Cardiac muscle cell (in vitro differentiated cells and primary cell): ENCODE measurements around the gene RABEP2. TPM values are rescaled to one million over a fixed set of nuclear protein-coding genes. Genes with fewer than 3 reads are reported as not detected.
"Not testable (repeated sequence)": the region's sequence is repeated elsewhere in the genome, so short reads cannot be mapped to it uniquely, and the experiment has no call there.

ENCODE experiments used
- DNase-seq, 2 donors: peaks; one replicate each; pipeline versions ENCODE4 v3.0.0 to v3.0.0-alpha.2; 2010 to 2017; ENCODE audit warnings: low read depth in 1 of 2, low spot score in 1 of 2
- H3K27ac ChIP-seq: fragments of 200-600 bp; sonication (generic); 2 replicates; pipeline ENCODE4 v1.5.1; 2016
- H3K27me3 ChIP-seq: fragments of 200-600 bp; sonication (generic); 2 replicates; pipeline ENCODE4 v1.6.0; 2016; ENCODE audit warnings: control low read depth
- H3K36me3 ChIP-seq: fragments of 200-600 bp; sonication (generic); 2 replicates; pipeline ENCODE4 v1.5.1; 2016; ENCODE audit warnings: control low read depth
- H3K4me1 ChIP-seq: fragments of 200-600 bp; sonication (generic); 2 replicates; pipeline ENCODE4 v1.8.1; 2017; ENCODE audit warnings: low read depth, mild to moderate bottlenecking, mixed run types
- H3K4me3 ChIP-seq: fragments of 200-600 bp; sonication (generic); 2 replicates; pipeline ENCODE4 v1.5.1; 2016; ENCODE audit warnings: mild to moderate bottlenecking
- H3K9me3 ChIP-seq: fragments of 200-600 bp; sonication (generic); 2 replicates; pipeline ENCODE4 v1.5.1; 2017; ENCODE audit warnings: low read depth, mild to moderate bottlenecking, control low read depth
- polyA plus RNA-seq: library from polyadenylated mRNA; unstranded; fragments of >200 nt; fragmentation: Nextera tagmentation; extraction: Ambion mirVana; gene quantifications from 2 replicates; pipeline ENCODE4 v1.2.1, GENCODE V29; 2016
- total RNA-seq: library from RNA; depleted of rRNA; stranded (reverse); fragments of >200 nt; gene quantifications from 2 replicates; pipeline ENCODE4 v1.2.3, GENCODE V29; 2016
- TF ChIP-seq, protein P1 (sequence below): IDR thresholded peaks from 2 replicates; pipeline ENCODE4 v1.5.1; 2012; ENCODE audit warnings: low read depth, mild to moderate bottlenecking, low read length

RABEP2 gene
- total and polyA plus RNA-seq, 2 experiments from 2014 or later: 34.4 to 87.3 TPM

DNA sequence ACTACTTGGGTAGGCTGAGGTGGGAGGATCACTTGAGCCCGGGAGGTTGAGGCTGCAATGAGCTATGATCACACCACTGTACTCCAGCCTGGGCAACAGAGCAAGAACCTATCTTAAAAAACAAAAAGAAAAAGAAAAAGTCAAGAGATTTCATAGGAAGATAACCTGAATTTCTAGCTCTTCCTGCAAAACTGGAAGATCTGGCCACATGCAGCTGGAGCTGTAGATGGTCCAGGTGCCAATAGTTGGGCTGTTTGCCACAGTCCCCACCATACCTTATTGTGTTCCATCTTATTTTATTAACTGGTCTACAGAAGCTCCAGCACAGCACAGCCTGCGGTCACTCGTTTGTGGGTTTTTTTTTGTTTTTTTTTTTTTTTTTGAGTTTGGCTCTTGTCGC is 31.7 kb downstream of the RABEP2 start:
- Histone ChIP-seq H3K4me1 (no peaks in the 10 kb centered on the region), H3K9me3 (no peaks in the 10 kb centered on the region), H3K27ac (no peak overlapping the region), H3K4me3 (no peak overlapping the region), H3K36me3 (no peaks in the 10 kb centered on the region), H3K27me3 (no peaks in the 10 kb centered on the region)
- DNase-seq: no peak
- TF ChIP-seq, protein P1, sequence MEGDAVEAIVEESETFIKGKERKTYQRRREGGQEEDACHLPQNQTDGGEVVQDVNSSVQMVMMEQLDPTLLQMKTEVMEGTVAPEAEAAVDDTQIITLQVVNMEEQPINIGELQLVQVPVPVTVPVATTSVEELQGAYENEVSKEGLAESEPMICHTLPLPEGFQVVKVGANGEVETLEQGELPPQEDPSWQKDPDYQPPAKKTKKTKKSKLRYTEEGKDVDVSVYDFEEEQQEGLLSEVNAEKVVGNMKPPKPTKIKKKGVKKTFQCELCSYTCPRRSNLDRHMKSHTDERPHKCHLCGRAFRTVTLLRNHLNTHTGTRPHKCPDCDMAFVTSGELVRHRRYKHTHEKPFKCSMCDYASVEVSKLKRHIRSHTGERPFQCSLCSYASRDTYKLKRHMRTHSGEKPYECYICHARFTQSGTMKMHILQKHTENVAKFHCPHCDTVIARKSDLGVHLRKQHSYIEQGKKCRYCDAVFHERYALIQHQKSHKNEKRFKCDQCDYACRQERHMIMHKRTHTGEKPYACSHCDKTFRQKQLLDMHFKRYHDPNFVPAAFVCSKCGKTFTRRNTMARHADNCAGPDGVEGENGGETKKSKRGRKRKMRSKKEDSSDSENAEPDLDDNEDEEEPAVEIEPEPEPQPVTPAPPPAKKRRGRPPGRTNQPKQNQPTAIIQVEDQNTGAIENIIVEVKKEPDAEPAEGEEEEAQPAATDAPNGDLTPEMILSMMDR: no peak

DNA sequence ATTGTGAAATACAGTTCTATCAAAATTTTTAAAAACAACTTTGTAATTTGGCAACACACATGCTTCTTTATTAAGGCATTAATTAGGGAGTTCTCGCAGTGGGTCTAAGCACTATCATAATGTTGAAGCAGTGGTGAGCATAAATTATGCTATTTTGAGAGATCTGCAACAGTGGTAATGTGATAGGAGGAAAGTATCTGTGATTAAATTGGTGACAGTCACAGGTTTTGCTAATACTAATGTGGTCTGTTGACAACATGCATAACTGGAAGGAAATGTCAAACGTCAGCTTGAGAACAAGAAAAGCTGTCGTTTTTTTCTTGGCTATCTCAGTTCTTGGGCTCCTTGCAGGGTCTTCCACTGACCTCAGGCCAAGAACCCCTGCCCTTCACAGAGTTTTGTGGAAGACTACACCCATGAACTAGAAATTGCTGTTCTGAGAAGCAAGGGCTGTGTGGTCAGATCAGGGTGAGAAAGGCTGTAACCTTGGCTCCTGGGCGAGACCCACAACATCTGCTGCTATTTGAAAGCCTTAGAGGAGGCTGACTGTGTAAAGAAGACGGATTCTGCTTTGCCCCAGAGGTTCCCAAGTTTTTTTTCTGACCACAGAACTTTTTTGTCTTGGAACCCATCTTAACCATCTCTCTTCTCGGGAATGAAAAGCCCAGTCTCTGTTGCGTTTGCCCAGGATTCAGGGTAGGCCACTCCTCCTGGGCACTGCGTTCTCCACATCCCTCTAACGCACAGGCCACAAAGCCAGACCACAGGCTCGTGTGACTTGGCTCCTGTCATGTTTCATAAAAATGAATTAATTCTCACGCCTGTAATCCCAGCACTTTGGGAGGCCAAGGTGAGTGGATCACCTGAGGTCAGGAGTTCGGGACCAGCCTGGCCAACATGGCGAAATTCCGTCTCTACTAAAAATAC is 32.8 kb downstream of the RABEP2 start:
- H3K27ac ChIP-seq: peak overlapping the region; percentile 37
- no peaks in the 10 kb centered on the region for H3K36me3 ChIP-seq
- DNase-seq: no peak
- no peaks in the 10 kb centered on the region for H3K9me3 ChIP-seq
- TF ChIP-seq, protein P1: no peak
- no peaks in the 10 kb centered on the region for H3K27me3 ChIP-seq
- no peak overlapping the region for H3K4me3 ChIP-seq
- H3K4me1 ChIP-seq: no peaks in the 10 kb centered on the region

DNA sequence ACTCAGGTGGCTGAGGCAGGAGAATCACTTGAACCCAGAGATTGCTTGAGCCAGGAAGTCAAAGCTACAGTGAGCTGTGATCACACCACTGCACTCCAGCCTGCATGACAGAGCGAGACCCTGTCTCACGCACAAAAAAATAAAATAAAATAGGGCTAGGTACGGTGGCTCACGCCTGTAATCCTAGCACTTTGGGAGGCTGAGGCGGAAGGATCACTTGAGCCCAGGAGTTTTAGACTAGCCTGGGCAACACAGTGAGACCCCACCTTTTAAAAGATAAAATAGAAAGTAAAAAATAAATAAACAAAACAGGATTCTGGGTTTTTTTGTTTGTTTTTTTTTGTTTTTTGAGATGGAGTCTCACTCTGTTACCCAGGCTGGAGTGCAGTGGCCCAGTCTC is 34.7 kb downstream of the RABEP2 start:
- H3K27ac ChIP-seq, H3K36me3 ChIP-seq, H3K4me3 ChIP-seq, H3K9me3 ChIP-seq, H3K27me3 ChIP-seq, DNase-seq, H3K4me1 ChIP-seq: not testable (repeated sequence)

DNA sequence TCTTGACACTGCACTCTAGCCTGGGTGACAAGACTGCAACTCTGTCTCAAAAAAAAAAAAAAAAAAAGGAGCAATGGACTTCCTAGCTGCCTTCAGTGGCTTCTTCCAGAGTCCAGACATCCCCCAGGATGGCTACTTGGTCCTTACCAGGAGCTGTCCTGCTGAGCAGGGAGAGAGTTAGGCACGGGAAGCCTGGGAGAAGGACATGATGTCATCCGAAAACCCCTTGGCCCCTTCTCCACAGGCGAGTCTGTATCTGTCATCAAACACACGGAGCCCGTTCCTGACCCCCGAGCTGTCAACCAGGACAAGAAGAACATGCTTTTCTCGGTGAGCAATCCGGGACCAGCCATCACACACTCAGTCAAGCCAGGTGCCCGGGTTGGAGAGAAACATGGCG is 38.1 kb downstream of the RABEP2 start:
- no peaks in the 10 kb centered on the region for H3K27me3 ChIP-seq
- DNase-seq: no peak
- H3K36me3 ChIP-seq: no peaks in the 10 kb centered on the region
- no peak overlapping the region for H3K27ac ChIP-seq
- TF ChIP-seq, protein P1: no peak
- no peaks in the 10 kb centered on the region for H3K9me3 ChIP-seq
- peaks cover 15% of the 10 kb centered on the region for H3K4me1 ChIP-seq
- no peak overlapping the region for H3K4me3 ChIP-seq

DNA sequence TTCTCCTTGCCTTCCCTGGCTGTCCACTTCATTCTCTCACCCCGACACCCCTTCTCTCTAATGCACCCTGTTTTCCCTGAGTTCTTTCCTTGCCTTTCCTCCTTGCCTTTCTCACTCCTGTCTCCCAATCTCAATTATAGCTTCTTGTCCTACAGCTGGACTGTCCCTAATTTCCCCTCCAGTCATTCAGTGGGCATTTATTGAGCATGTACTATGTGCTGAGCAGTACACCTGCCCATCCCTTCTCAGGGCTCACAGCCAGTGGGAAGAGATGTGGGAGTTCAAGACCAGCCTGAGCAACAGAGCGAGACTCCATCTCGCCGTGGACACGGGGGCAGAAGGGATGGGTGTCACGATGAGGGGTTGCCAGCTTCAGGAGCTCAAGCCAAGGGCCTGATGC is 41.0 kb downstream of the RABEP2 start:
- Histone ChIP-seq H3K4me3 (no peak overlapping the region), H3K36me3 (no peaks in the 10 kb centered on the region), H3K9me3 (no peaks in the 10 kb centered on the region), H3K27ac (no peak overlapping the region), H3K27me3 (no peaks in the 10 kb centered on the region), H3K4me1 (peaks cover 24% of the 10 kb centered on the region)
- TF ChIP-seq, protein P1: no peak
- DNase-seq: no peak

DNA sequence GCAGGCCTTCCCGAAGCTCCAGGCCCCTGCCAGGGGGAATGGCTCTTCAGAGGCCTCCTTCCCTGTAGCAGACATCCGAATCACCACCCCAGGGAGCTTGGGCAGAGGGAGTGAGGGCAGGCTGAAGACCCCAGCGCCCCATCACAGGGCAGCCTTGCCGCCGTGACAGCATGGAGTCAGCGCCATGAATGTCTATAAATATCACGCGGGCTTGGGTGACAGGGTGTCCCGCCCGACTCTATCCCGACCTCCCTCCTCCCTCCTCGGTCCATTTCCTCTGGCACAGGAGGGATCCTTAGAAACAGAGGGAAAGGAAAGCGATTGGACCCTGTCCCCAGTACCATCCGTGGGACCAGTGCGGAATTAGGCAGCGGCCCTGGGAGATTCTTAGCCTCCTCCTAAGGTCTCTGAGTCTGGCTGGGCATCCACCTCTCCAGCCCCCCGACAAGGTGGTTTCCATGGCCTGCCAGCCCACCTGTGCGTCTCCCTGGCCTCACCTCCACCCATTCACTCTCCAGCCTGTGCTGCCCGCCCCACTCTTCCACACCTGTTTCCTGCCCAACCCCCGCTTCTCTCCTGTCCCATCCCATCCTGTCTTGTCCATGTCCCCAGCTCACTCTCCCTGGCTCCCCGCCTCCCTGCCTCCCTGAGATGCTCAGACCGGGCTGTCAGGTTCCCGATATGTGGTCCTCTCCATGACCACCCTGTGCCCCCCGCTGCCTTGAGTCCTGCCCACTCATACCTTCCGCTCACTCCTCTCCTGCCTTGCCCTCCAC is 41.6 kb downstream of the RABEP2 start:
- TF ChIP-seq, protein P1: no peak
- H3K27ac ChIP-seq: peak overlapping the region; percentile 98
- DNase-seq: no peak

More for the DNA sequence above, 41.6 kb downstream of the RABEP2 start:
- H3K4me3 ChIP-seq: no peak overlapping the region
- peaks cover 24% of the 10 kb centered on the region for H3K4me1 ChIP-seq
- H3K27me3 ChIP-seq: no peaks in the 10 kb centered on the region
- H3K9me3 ChIP-seq: no peaks in the 10 kb centered on the region
- H3K36me3 ChIP-seq: no peaks in the 10 kb centered on the region
